ENCODE data around the gene TAP2.

GRCh38 chr6:32842690-32843089 is 4.2 kb upstream of the TAP2 start:
- TF ChIP-seq, protein P1, sequence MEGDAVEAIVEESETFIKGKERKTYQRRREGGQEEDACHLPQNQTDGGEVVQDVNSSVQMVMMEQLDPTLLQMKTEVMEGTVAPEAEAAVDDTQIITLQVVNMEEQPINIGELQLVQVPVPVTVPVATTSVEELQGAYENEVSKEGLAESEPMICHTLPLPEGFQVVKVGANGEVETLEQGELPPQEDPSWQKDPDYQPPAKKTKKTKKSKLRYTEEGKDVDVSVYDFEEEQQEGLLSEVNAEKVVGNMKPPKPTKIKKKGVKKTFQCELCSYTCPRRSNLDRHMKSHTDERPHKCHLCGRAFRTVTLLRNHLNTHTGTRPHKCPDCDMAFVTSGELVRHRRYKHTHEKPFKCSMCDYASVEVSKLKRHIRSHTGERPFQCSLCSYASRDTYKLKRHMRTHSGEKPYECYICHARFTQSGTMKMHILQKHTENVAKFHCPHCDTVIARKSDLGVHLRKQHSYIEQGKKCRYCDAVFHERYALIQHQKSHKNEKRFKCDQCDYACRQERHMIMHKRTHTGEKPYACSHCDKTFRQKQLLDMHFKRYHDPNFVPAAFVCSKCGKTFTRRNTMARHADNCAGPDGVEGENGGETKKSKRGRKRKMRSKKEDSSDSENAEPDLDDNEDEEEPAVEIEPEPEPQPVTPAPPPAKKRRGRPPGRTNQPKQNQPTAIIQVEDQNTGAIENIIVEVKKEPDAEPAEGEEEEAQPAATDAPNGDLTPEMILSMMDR (IDR thresholded peaks at IDR 0.05): no peak
- no peak for TF ChIP-seq POLR2AphosphoS5 (IDR thresholded peaks at IDR 0.05; ENCODE audit: low read depth, low read length)
- TF ChIP-seq GATA2 (CRISPR knock-in tag; IDR thresholded peaks at IDR 0.05): no peak
- no peak for TF ChIP-seq MXI1 (IDR thresholded peaks at IDR 0.05; ENCODE audit: low read depth, low read length)
- TF ChIP-seq, protein P2, sequence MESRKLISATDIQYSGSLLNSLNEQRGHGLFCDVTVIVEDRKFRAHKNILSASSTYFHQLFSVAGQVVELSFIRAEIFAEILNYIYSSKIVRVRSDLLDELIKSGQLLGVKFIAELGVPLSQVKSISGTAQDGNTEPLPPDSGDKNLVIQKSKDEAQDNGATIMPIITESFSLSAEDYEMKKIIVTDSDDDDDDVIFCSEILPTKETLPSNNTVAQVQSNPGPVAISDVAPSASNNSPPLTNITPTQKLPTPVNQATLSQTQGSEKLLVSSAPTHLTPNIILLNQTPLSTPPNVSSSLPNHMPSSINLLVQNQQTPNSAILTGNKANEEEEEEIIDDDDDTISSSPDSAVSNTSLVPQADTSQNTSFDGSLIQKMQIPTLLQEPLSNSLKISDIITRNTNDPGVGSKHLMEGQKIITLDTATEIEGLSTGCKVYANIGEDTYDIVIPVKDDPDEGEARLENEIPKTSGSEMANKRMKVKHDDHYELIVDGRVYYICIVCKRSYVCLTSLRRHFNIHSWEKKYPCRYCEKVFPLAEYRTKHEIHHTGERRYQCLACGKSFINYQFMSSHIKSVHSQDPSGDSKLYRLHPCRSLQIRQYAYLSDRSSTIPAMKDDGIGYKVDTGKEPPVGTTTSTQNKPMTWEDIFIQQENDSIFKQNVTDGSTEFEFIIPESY (IDR thresholded peaks at IDR 0.05; ENCODE audit: borderline replicate concordance, low read depth): no peak
- TF ChIP-seq, protein P3, sequence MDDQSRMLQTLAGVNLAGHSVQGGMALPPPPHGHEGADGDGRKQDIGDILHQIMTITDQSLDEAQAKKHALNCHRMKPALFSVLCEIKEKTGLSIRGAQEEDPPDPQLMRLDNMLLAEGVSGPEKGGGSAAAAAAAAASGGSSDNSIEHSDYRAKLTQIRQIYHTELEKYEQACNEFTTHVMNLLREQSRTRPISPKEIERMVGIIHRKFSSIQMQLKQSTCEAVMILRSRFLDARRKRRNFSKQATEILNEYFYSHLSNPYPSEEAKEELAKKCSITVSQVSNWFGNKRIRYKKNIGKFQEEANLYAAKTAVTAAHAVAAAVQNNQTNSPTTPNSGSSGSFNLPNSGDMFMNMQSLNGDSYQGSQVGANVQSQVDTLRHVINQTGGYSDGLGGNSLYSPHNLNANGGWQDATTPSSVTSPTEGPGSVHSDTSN (IDR thresholded peaks at IDR 0.05): no peak
- TF ChIP-seq USF2 (IDR thresholded peaks at IDR 0.05; ENCODE audit: borderline replicate concordance, low read depth, low read length): no peak
- TF ChIP-seq SMC3 (IDR thresholded peaks at IDR 0.05; ENCODE audit: low read depth, low read length): no peak
- TF ChIP-seq EP300 (IDR thresholded peaks at IDR 0.05; ENCODE audit: borderline replicate concordance in 1 of 2, low read depth in 1 of 2, low read length in 1 of 2): no peak
- no peak for TF ChIP-seq MAX (IDR thresholded peaks at IDR 0.05; ENCODE audit: low read depth)
- TF ChIP-seq, protein P4, sequence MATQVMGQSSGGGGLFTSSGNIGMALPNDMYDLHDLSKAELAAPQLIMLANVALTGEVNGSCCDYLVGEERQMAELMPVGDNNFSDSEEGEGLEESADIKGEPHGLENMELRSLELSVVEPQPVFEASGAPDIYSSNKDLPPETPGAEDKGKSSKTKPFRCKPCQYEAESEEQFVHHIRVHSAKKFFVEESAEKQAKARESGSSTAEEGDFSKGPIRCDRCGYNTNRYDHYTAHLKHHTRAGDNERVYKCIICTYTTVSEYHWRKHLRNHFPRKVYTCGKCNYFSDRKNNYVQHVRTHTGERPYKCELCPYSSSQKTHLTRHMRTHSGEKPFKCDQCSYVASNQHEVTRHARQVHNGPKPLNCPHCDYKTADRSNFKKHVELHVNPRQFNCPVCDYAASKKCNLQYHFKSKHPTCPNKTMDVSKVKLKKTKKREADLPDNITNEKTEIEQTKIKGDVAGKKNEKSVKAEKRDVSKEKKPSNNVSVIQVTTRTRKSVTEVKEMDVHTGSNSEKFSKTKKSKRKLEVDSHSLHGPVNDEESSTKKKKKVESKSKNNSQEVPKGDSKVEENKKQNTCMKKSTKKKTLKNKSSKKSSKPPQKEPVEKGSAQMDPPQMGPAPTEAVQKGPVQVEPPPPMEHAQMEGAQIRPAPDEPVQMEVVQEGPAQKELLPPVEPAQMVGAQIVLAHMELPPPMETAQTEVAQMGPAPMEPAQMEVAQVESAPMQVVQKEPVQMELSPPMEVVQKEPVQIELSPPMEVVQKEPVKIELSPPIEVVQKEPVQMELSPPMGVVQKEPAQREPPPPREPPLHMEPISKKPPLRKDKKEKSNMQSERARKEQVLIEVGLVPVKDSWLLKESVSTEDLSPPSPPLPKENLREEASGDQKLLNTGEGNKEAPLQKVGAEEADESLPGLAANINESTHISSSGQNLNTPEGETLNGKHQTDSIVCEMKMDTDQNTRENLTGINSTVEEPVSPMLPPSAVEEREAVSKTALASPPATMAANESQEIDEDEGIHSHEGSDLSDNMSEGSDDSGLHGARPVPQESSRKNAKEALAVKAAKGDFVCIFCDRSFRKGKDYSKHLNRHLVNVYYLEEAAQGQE (IDR thresholded peaks at IDR 0.05; ENCODE audit: low read depth, low read length): no peak
